Suprapubic skin (tissue), 3 donors: ENCODE data around the gene ADORA2A.

Experiments used
- EP300 ChIP-seq: sonication (generic); formaldehyde crosslinking; IDR thresholded peaks from one replicate; pipeline ENCODE4 v1.6.1; 2017; ENCODE audit warnings: antibody characterized with exemption
- POLR2A ChIP-seq, 2 donors: fragments of 450-650 bp; IDR thresholded peaks; one replicate each; pipeline ENCODE4 v1.6.1; 2017; ENCODE audit warnings: antibody characterized with exemption in 2 of 2, mild to moderate bottlenecking in 2 of 2, moderate library complexity in 2 of 2
- TF ChIP-seq, protein P1 (sequence below), 2 donors: fragments of 200-600 bp in 1 of 2; fragments of 450-650 bp in 1 of 2; sonication (generic) in 1 of 2; IDR thresholded peaks; one replicate each; pipeline ENCODE4 v1.5.1; 2016 to 2019; ENCODE audit warnings: antibody characterized with exemption in 2 of 2, mild to moderate bottlenecking in 1 of 2, moderate library complexity in 1 of 2

DNA sequence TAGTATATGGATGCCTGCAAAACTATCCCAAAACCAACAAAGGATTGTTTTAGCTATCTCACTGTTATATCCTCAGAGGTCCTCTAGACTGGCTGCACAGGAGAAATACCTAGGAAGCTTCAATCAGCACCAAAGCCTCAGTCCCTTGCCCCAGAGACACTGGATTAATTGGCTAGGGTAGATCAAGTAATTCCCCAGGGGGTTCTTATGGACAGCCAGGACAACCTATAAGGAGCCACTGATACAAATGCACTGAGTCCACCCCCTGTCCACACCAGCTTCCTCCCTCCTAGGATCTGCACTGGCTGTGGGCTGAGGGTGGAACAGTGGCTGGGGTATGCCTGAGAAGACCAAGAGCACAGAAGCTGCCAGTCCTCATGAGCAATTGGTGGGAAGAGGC lies 16.3 kb downstream of the ADORA2A start:
- TF ChIP-seq, protein P1, sequence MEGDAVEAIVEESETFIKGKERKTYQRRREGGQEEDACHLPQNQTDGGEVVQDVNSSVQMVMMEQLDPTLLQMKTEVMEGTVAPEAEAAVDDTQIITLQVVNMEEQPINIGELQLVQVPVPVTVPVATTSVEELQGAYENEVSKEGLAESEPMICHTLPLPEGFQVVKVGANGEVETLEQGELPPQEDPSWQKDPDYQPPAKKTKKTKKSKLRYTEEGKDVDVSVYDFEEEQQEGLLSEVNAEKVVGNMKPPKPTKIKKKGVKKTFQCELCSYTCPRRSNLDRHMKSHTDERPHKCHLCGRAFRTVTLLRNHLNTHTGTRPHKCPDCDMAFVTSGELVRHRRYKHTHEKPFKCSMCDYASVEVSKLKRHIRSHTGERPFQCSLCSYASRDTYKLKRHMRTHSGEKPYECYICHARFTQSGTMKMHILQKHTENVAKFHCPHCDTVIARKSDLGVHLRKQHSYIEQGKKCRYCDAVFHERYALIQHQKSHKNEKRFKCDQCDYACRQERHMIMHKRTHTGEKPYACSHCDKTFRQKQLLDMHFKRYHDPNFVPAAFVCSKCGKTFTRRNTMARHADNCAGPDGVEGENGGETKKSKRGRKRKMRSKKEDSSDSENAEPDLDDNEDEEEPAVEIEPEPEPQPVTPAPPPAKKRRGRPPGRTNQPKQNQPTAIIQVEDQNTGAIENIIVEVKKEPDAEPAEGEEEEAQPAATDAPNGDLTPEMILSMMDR (IDR thresholded peaks at IDR 0.05) = no peak
- TF ChIP-seq POLR2A (IDR thresholded peaks at IDR 0.05) (no peak), EP300 (no peak)
